ENCODE data around the gene SHLD1.

DNA sequence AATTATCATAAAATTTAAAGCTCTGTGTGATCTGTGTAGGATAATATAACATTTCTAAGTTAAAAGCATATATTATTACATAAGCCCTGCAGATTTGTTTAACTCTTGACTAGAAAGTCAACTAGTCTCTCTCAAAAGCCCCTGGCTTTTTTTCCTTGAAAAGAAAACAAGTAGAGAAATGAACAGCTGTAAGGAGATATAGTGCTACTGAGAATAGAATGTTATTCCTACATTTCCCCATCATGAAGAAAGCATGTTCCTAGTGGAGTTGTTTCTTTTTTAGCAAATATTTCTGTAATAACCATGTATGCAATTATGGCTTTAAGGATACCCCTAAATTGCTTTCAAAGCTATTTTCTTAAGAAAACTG lies 37.6 kb downstream of the SHLD1 start:
- TF ChIP-seq NFIC (IDR thresholded peaks at IDR 0.05) (no peak), CEBPB (IDR thresholded peaks at IDR 0.05) (no peak), EGR1 (IDR thresholded peaks at IDR 0.05) (no peak), EP300 (IDR thresholded peaks at IDR 0.05; ENCODE audit: borderline replicate concordance) (no peak), CREB1 (IDR thresholded peaks at IDR 0.05; ENCODE audit: low read depth) (no peak), RAD21 (IDR thresholded peaks at IDR 0.05; ENCODE audit: low read depth) (no peak), TAF1 (IDR thresholded peaks at IDR 0.05; ENCODE audit: low read depth) (no peak), TCF12 (IDR thresholded peaks at IDR 0.05; ENCODE audit: low read depth) (no peak)
- TF ChIP-seq, protein P1, sequence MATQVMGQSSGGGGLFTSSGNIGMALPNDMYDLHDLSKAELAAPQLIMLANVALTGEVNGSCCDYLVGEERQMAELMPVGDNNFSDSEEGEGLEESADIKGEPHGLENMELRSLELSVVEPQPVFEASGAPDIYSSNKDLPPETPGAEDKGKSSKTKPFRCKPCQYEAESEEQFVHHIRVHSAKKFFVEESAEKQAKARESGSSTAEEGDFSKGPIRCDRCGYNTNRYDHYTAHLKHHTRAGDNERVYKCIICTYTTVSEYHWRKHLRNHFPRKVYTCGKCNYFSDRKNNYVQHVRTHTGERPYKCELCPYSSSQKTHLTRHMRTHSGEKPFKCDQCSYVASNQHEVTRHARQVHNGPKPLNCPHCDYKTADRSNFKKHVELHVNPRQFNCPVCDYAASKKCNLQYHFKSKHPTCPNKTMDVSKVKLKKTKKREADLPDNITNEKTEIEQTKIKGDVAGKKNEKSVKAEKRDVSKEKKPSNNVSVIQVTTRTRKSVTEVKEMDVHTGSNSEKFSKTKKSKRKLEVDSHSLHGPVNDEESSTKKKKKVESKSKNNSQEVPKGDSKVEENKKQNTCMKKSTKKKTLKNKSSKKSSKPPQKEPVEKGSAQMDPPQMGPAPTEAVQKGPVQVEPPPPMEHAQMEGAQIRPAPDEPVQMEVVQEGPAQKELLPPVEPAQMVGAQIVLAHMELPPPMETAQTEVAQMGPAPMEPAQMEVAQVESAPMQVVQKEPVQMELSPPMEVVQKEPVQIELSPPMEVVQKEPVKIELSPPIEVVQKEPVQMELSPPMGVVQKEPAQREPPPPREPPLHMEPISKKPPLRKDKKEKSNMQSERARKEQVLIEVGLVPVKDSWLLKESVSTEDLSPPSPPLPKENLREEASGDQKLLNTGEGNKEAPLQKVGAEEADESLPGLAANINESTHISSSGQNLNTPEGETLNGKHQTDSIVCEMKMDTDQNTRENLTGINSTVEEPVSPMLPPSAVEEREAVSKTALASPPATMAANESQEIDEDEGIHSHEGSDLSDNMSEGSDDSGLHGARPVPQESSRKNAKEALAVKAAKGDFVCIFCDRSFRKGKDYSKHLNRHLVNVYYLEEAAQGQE (IDR thresholded peaks at IDR 0.05; ENCODE audit: low read depth): no peak

Data from Ishikawa (cell line).